ENCODE measurements around the gene PLA2G2C. TPM values are rescaled to one million over a fixed set of nuclear protein-coding genes. Genes with fewer than 3 reads are reported as not detected.

PLA2G2C gene
- total RNA-seq, 1 donor from 2014 or later, result not detected

- H3K27me3 ChIP-seq, result no peaks in the 10 kb centered on the region
- no peak for TF ChIP-seq POLR2A (IDR thresholded peaks at IDR 0.05)
- TF ChIP-seq POLR2AphosphoS5 (IDR thresholded peaks at IDR 0.05; ENCODE audit: insufficient read depth in 1 of 2, low read depth in 1 of 2), result no peak
- no peaks in the 10 kb centered on the region for H3K9me3 ChIP-seq
- no peak for DNase-seq (ENCODE audit: extremely low spot score in 2 of 2)
- no peaks in the 10 kb centered on the region for H3K36me3 ChIP-seq
- H3K4me3 ChIP-seq, result no peak overlapping the region
- peaks cover 28% of the 10 kb centered on the region for H3K4me1 ChIP-seq
- intact Hi-C loops (cut with DNase I), result no loop called here
- H3K27ac ChIP-seq, result no peak overlapping the region
Measured at GRCh38 chr1:20190256-20191160, 4.2 kb upstream of the PLA2G2C start.

GRCh38 chr1:20189664-20190063 lies 3.3 kb upstream of the PLA2G2C start:
- no peaks in the 10 kb centered on the region for H3K36me3 ChIP-seq
- TF ChIP-seq POLR2A (IDR thresholded peaks at IDR 0.05) (no peak), POLR2AphosphoS5 (IDR thresholded peaks at IDR 0.05; ENCODE audit: insufficient read depth in 1 of 2, low read depth in 1 of 2) (no peak), CTCF (IDR thresholded peaks at IDR 0.05) (no peak)

GRCh38 chr1:20188455-20188817 lies 2.1 kb upstream of the PLA2G2C start:
- intact Hi-C loops (cut with DNase I), result no loop called here
- H3K36me3 ChIP-seq, result no peaks in the 10 kb centered on the region
- TF ChIP-seq CTCF (IDR thresholded peaks at IDR 0.05), result no peak
- no peak for TF ChIP-seq POLR2A (IDR thresholded peaks at IDR 0.05)
- no peak for TF ChIP-seq POLR2AphosphoS5 (IDR thresholded peaks at IDR 0.05; ENCODE audit: insufficient read depth in 1 of 2, low read depth in 1 of 2)
- H3K27me3 ChIP-seq, result no peaks in the 10 kb centered on the region
- H3K9me3 ChIP-seq, result no peaks in the 10 kb centered on the region
- H3K27ac ChIP-seq, result no peak overlapping the region
- no peak for DNase-seq (ENCODE audit: extremely low spot score in 2 of 2)
- H3K4me1 ChIP-seq, result peaks cover 17% of the 10 kb centered on the region
- no peak overlapping the region for H3K4me3 ChIP-seq

More at GRCh38 chr1:20189664-20190063, 3.3 kb upstream of the PLA2G2C start:
- DNase-seq (ENCODE audit: extremely low spot score in 2 of 2), result no peak
- H3K4me3 ChIP-seq, result no peak overlapping the region
- no peak overlapping the region for H3K27ac ChIP-seq
- no peaks in the 10 kb centered on the region for H3K27me3 ChIP-seq
- intact Hi-C loops (cut with DNase I), result no loop called here
- peaks cover 21% of the 10 kb centered on the region for H3K4me1 ChIP-seq
- H3K9me3 ChIP-seq, result no peaks in the 10 kb centered on the region

GRCh38 chr1:20187813-20188454 lies 1.6 kb upstream of the PLA2G2C start:
- Histone ChIP-seq H3K27ac (no peak overlapping the region), H3K9me3 (no peaks in the 10 kb centered on the region), H3K4me1 (peaks cover 17% of the 10 kb centered on the region), H3K36me3 (no peaks in the 10 kb centered on the region), H3K27me3 (no peaks in the 10 kb centered on the region), H3K4me3 (no peak overlapping the region)
- DNase-seq (ENCODE audit: extremely low spot score in 2 of 2), result no peak
- TF ChIP-seq POLR2A (IDR thresholded peaks at IDR 0.05), result no peak
- no peak for TF ChIP-seq CTCF (IDR thresholded peaks at IDR 0.05)
- no peak for TF ChIP-seq POLR2AphosphoS5 (IDR thresholded peaks at IDR 0.05; ENCODE audit: insufficient read depth in 1 of 2, low read depth in 1 of 2)
- intact Hi-C loops (cut with DNase I), result no loop called here

GRCh38 chr1:20187103-20187812 lies 940 bp upstream of the PLA2G2C start:
- Histone ChIP-seq H3K36me3 (no peaks in the 10 kb centered on the region), H3K27me3 (no peaks in the 10 kb centered on the region), H3K27ac (no peak overlapping the region), H3K9me3 (no peaks in the 10 kb centered on the region), H3K4me3 (no peak overlapping the region), H3K4me1 (peaks cover 17% of the 10 kb centered on the region)
- TF ChIP-seq CTCF (IDR thresholded peaks at IDR 0.05) (no peak), POLR2A (IDR thresholded peaks at IDR 0.05) (no peak), POLR2AphosphoS5 (IDR thresholded peaks at IDR 0.05; ENCODE audit: insufficient read depth in 1 of 2, low read depth in 1 of 2) (no peak)
- intact Hi-C loops (cut with DNase I), result no loop called here
- DNase-seq (ENCODE audit: extremely low spot score in 2 of 2), result no peak

Data from vagina (tissue), 2 donors.